Activated naive CD4-positive, alpha-beta T cell treated with anti-CD3 and anti-CD28 coated beads, Interleukin-2, amount 10 ng/mL, durations not matched to agents 7 days and 5 days (primary cell): ENCODE measurements around the gene GNA12.

Experiments used
- CTCF ChIA-PET: fragments of 350-600 bp; sonication (Branson Sonifier 250); formaldehyde crosslinking; loops from one replicate; lab custom pipeline; 2021; ENCODE audit warnings: antibody characterized with exemption; lab: Charles Lee
- DNase-seq: peaks from one replicate; pipeline ENCODE4 v3.0.0-alpha.2; 2020
- H3K27ac Mint-ChIP-seq: one replicate; pipeline ENCODE4 v1.8.0; 2021; ENCODE audit warnings: mild to moderate bottlenecking, moderate library complexity, mixed read lengths
- H3K27me3 Mint-ChIP-seq: one replicate; pipeline ENCODE4 v1.8.0; 2021; ENCODE audit warnings: mild to moderate bottlenecking, mixed read lengths
- H3K36me3 Mint-ChIP-seq: one replicate; pipeline ENCODE4 v1.8.0; 2021; ENCODE audit warnings: mixed read lengths
- H3K4me1 Mint-ChIP-seq: one replicate; pipeline ENCODE4 v1.8.0; 2021; ENCODE audit warnings: mixed read lengths
- H3K4me3 Mint-ChIP-seq: one replicate; pipeline ENCODE4 v1.8.0; 2021; ENCODE audit warnings: mild to moderate bottlenecking, moderate library complexity, mixed read lengths
- H3K9me3 Mint-ChIP-seq: one replicate; pipeline ENCODE4 v1.8.0; 2021; ENCODE audit warnings: mixed read lengths

The GNA12 gene

DNA sequence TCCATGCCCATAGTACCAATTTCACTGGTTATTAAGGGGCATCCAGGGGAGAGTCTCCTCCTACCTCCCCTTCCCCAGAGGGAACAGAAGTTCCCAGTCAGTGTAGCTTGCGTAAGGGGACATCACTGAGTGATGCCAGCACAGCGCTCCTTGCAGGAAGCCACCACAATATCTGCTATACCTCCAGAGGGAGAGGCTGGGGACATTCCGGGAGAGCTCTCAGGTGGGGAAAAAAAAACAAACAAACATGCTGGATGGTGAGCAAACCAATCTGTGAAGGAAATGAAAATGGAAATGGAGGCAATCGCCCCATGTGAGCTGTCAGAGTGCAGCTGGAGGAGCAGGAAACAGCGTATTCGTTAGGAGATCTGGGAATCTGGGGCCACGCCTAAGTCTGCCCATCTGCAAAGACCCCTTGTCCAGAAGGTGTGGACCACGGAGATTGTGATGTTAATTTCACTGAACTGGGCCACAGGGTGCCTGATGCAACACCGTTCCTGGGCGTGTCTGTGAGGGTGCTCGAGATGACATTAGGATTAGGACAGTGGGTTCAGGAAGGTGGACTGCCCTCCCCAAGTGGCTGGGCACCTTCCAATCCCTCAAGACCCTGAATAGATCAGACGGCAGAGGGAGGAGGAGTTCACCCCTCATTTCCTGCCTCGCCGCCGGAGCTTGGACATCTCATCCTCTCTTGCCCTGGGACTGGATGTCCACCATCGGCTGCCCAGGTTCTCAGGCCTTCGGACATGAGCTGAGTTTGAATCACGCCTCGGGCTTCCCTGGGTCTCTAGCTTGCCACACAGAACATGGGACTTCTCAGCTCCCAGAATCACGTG, 30.5 kb downstream of the GNA12 start:
- DNase-seq = no peak
- Mint-ChIP-seq H3K36me3 (no peaks in the 10 kb centered on the region), H3K4me3 (no peak overlapping the region), H3K9me3 (no peaks in the 10 kb centered on the region), H3K27ac (no peak overlapping the region), H3K4me1 (no peaks in the 10 kb centered on the region), H3K27me3 (no peaks in the 10 kb centered on the region)
- CTCF ChIA-PET = no interaction called here

DNA sequence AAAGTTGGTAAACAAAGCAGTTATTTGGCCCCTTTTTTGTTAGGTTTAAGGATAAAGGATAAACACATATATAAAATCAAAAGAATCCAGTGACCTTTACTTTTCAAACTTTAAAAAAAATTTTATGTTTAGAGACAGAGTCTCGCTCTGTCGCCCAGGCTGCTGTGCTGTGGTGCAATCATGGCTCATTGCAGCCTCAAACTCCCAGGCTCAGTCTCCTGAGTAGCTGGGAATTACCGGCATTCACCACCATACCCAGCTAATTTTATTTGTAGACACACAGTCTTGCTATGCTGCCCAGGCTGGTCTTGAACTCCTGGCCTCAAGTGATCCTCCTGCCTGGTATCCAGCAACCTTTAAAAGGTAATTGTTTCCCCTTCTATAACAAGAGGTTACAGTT, 31.3 kb downstream of the GNA12 start:
- no peak overlapping the region for H3K27ac Mint-ChIP-seq
- no peaks in the 10 kb centered on the region for H3K36me3 Mint-ChIP-seq
- DNase-seq = no peak
- H3K4me3 Mint-ChIP-seq = no peak overlapping the region
- H3K27me3 Mint-ChIP-seq = no peaks in the 10 kb centered on the region
- no peaks in the 10 kb centered on the region for H3K9me3 Mint-ChIP-seq
- no peaks in the 10 kb centered on the region for H3K4me1 Mint-ChIP-seq
- CTCF ChIA-PET = no interaction called here

DNA sequence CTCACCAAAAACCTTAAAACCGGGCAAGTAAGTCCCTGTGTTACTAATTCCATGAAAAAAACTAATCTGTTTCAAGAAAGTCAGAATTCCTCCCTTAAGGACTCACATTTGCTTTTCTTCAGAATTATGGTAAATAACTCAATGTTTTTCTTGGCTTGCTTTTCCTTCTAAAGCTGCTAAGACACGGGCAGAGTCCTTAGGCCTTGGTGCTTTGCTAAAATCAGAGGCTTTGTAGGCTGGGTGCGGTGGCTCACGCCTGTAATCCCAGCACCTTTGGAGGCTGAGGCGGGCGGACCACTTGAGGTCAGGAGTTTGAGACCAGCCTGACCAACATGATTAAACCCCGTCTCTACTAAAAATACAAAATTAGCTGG, 32.0 kb downstream of the GNA12 start:
- Mint-ChIP-seq H3K36me3 (no peaks in the 10 kb centered on the region), H3K4me1 (no peaks in the 10 kb centered on the region), H3K27me3 (no peaks in the 10 kb centered on the region), H3K9me3 (no peaks in the 10 kb centered on the region), H3K4me3 (no peak overlapping the region), H3K27ac (no peak overlapping the region)
- CTCF ChIA-PET = interaction anchor here (0.9 kb wide), 1 partner anchor 102 kb away, joined by 3 read pairs; no protein-coding TSS in a partner anchor
- DNase-seq = no peak

DNA sequence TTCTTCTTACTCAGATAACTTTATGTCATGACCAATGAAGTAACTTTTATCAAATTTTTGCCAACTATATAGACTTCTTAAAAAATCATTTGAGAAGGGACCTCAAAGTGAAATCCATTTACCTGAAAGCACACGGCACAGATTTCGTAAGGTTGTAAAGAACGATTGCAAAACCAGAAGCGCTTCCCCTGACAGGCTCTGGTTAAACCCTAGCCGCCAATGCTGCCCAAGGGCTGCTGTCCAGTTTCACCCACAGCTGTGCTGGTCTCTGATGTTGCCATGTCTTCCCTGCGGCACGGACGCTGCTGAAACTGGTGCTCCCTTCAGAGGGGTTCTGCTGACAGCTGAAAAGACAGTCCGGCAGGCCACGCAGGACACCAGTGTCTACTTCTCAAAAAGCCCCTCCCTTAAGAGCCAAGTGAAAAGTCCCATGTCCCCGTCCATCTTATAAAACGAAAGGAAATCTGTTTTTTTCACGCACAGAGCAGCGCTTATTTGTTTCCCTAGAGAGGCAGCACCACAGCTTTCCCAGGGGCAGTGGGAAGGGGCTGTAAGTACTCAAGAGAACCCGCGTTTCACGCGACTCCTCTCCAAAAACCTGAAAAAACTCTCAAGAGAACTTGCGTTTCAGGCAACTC, 32.5 kb downstream of the GNA12 start:
- no peaks in the 10 kb centered on the region for H3K4me1 Mint-ChIP-seq
- no peaks in the 10 kb centered on the region for H3K36me3 Mint-ChIP-seq
- DNase-seq = no peak
- H3K27me3 Mint-ChIP-seq = no peaks in the 10 kb centered on the region
- H3K27ac Mint-ChIP-seq = no peak overlapping the region
- CTCF ChIA-PET = interaction anchor here (0.9 kb wide), 1 partner anchor 102 kb away, joined by 3 read pairs; no protein-coding TSS in a partner anchor
- H3K9me3 Mint-ChIP-seq = no peaks in the 10 kb centered on the region
- H3K4me3 Mint-ChIP-seq = no peak overlapping the region

DNA sequence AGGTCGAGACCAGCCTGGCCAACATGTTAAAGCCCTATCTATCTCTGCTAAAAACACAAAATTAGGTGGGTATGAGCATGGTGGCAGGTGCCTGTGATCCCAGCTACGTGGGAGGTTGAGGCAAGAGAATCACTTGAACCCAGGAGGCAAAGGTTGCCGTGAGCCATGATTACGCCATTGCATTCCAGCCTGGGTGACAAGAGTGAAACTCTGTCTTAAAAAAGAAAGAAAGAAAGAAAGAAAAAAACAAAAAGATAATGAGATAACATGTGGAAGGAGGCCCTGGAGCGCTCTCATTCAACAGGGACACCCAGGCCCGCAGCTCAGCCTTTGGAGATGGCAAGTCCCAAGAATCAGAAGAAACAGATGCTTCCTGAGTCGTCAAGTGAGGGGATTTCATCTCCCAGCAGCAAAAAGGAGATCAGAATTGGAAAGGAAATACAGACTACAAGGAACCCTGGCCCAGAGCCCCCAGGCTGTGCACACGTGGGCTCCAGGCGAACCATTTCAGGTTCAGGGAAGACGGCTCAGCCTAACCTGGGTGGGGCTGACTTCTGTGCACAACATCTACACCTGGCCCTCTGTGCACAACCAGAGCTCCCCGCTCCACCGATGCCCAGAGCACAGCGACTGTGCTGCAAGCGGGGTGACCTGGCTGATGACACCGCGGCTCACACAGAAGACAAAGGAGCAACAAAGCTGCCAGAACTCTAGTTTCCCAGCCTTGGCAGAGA, 33.3 kb downstream of the GNA12 start:
- CTCF ChIA-PET = no interaction called here
- Mint-ChIP-seq H3K27ac (no peak overlapping the region), H3K9me3 (no peaks in the 10 kb centered on the region)

DNA sequence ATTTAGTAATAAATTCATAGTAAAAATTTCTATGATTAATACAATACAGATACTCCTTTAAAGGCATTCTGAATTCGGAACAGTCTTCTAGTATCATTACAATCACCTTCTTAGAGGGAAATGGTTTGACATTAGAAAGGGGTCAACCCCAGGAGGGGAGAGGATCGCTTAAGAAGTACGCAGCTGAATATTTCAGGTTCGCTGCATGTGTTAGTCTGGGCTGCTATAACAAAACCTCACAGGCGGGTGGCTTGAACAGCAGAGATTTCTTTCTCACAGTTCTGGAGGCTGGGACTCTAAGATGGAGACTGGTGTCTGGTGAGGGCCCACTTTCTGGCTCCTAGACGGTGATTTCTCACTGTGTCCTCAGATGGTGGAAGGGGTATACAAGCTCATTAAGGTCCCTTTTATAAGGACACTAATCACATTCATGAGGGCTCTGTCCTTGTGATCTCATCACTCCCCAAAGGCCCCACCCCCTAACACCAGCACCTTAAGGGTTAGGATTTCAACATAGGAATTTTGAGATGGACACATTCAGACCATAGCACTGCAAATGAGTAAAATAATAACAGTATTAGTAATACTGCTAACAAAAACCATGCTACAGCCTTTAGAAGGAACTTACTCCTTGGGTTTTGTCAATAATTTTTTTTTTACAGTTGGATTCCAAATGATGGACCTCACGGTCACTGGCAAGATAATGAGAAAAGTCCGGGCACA, 34.0 kb downstream of the GNA12 start:
- DNase-seq = no peak
- Mint-ChIP-seq H3K27ac (no peak overlapping the region), H3K4me3 (no peak overlapping the region), H3K9me3 (no peaks in the 10 kb centered on the region), H3K4me1 (no peaks in the 10 kb centered on the region), H3K36me3 (no peaks in the 10 kb centered on the region), H3K27me3 (no peaks in the 10 kb centered on the region)
- CTCF ChIA-PET = interaction anchor here (0.7 kb wide), 1 partner anchor 12 kb away, joined by 3 read pairs; no protein-coding TSS in a partner anchor

More for the DNA sequence above, 33.3 kb downstream of the GNA12 start:
- Mint-ChIP-seq H3K4me1 (no peaks in the 10 kb centered on the region), H3K36me3 (no peaks in the 10 kb centered on the region), H3K27me3 (no peaks in the 10 kb centered on the region), H3K4me3 (no peak overlapping the region)
- no peak for DNase-seq

DNA sequence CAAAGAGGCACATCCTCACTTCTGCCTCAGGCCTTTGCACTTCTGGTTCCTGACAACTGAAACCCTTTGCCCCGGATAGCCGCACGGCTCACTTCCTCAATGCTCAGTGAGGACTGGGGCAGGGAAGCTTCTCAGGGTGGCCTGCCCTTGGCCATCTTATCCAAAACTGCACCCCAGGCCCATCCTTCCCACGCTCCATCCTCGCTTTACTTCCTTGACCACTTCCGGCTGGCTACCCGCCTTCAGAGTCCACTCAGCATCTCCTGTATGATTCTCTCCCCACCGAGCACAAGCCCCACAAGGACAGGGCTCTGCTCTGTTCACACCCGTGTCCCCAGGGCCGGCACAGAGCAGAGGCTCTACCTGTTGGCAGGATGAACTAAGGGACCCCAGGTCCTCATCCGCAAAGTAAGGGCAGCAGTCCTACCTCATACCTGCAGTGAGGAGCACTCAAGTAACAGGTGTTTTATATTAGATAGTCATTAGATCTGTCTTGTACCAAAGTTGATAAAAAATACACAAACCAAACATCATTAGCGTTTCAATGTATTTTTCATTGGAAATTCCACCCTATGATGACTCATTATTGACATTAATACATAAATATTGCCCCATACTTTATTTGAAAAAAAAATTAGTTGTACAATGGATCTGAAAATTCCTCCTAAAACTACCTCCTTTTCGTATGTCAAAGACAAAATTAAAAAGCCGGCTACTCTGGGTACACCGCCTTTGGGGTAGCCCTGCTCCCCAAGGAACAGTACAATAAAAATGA, 35.0 kb downstream of the GNA12 start:
- Mint-ChIP-seq H3K4me1 (no peaks in the 10 kb centered on the region), H3K27me3 (no peaks in the 10 kb centered on the region), H3K36me3 (no peaks in the 10 kb centered on the region), H3K27ac (no peak overlapping the region), H3K4me3 (no peak overlapping the region), H3K9me3 (no peaks in the 10 kb centered on the region)
- no peak for DNase-seq
- CTCF ChIA-PET = interaction anchor here (0.7 kb wide), 1 partner anchor 13 kb away, joined by 3 read pairs; no protein-coding TSS in a partner anchor

DNA sequence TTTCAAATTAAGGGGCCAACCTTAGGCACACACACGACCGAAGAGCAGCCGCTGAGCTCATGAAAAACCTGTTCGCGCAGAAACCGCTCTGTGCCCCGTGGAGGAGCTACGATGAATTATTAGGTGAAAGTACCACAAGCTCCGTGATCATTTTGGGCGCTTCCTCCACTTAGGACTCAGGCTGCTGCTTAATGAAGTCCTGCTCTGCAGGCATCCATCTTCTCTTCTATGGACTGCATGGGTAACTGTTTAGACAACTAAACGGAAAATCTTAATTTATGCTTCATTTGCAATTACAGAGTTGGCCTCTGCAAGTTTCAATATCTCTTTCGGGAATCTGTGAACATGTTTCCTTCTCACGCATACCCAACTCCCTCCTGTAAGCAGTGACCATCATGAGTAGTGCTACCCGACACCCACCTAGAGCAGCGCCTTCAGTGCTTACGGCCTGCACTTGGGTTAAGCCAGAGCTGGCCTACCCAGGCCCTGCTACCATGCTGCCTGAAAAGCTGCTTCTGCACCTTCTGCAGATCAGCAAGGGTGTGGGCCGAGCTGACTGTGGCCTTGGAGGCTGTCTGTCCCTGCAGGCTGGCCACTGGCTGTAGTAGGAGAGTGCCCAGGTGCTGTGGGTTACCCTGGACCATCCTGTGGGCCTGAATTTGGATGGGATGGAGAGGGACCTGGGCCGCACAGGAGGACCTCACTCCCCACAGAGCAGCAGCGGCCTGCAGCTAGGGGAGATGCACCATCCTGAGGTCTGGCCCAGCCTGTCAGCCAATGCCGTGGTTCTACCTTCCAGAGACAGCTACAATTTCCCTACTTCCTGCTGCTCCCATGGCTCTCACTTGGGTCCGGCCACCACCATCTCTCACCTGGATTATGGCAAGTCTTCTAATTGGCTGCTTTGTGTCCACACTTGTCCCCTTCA, 36.0 kb downstream of the GNA12 start:
- CTCF ChIA-PET = no interaction called here
- Mint-ChIP-seq H3K27ac (no peak overlapping the region), H3K4me3 (no peak overlapping the region), H3K9me3 (no peaks in the 10 kb centered on the region), H3K36me3 (peaks cover 1% of the 10 kb centered on the region), H3K27me3 (no peaks in the 10 kb centered on the region), H3K4me1 (no peaks in the 10 kb centered on the region)
- DNase-seq = no peak

DNA sequence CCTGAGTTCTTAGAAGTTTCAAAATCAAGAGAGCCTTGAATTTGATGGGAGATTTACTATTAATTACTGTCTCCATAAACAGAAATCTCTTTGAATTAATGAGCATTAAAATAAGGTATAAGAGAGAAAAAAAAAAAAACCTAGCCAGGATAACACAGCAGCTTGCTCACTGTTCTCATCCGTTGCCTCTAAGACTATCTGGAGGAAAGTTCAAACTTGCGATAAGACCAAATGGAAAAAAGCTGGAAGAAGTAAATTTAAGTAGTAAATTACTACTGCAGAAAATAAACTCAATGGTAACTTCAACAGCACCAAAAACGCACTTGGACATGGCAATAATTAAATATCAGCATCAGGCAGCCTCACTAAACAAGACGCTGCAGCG, 36.7 kb downstream of the GNA12 start:
- peaks cover 2% of the 10 kb centered on the region for H3K36me3 Mint-ChIP-seq
- H3K27ac Mint-ChIP-seq = no peak overlapping the region
- H3K4me3 Mint-ChIP-seq = no peak overlapping the region
- no peaks in the 10 kb centered on the region for H3K27me3 Mint-ChIP-seq
- CTCF ChIA-PET = no interaction called here
- no peak for DNase-seq
- no peaks in the 10 kb centered on the region for H3K4me1 Mint-ChIP-seq
- no peaks in the 10 kb centered on the region for H3K9me3 Mint-ChIP-seq

DNA sequence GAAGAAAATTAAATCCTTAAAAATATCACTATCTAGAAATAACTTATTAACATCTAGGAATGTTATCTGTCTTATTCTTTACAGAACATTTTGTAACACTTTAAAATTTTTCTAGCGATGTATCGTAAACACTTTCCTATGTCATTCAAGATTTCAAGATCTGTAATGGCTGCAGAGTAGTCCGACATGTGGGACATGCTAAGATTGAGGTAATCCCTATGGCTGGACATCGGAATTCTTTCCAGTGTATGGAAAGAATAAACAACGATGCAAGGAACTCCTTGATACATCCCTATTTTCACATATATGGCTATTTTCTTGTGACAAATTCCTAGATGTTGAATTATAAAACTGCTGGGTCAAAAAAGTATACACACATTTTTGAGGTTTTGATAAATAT, 37.5 kb downstream of the GNA12 start:
- Mint-ChIP-seq H3K27ac (no peak overlapping the region), H3K4me1 (peaks cover 5% of the 10 kb centered on the region), H3K4me3 (no peak overlapping the region), H3K36me3 (peaks cover 2% of the 10 kb centered on the region), H3K9me3 (no peaks in the 10 kb centered on the region), H3K27me3 (no peaks in the 10 kb centered on the region)
- CTCF ChIA-PET = no interaction called here
- DNase-seq = no peak

DNA sequence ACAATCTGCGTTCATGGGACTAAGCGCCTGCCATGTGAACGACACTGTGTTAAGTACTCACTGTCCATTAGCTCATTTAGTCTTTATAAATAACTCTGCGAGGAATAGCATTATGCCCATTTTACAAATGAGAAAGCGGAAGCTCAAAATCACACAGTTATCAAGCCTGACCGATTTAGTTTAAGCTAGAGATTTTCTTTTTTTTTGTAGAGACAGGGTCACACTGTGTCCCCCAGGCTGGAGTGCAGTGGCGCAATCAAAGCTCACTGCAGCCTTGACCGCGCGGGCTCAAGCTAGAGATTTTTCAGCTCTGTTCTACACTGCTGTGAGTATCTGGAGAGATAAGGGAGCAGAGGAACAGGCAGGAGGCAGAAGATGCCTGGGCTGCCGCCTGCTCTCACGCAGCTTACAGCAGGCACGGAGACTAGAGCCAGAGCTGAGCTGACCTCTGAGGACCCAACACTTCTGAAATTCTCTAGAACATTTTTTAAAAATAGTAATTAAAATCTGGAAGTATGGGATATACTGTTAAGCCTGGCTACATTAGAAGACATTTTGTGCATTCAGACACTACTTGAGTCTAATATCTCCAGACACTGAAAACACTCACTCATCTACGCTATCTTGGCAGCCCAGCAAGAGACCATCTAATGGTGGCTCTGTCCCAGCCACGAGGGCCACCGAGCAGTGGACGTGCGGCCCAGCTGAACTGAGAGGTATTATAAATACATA, 38.7 kb downstream of the GNA12 start:
- DNase-seq = no peak
- Mint-ChIP-seq H3K4me3 (no peak overlapping the region), H3K36me3 (peaks cover 2% of the 10 kb centered on the region), H3K4me1 (peaks cover 14% of the 10 kb centered on the region), H3K9me3 (no peaks in the 10 kb centered on the region), H3K27ac (no peak overlapping the region), H3K27me3 (peaks cover 4% of the 10 kb centered on the region)
- CTCF ChIA-PET = interaction anchor here (1.2 to 1.5 kb wide), 2 partner anchors 10 to 43 kb away, joined by 3 read pairs; no protein-coding TSS in a partner anchor

DNA sequence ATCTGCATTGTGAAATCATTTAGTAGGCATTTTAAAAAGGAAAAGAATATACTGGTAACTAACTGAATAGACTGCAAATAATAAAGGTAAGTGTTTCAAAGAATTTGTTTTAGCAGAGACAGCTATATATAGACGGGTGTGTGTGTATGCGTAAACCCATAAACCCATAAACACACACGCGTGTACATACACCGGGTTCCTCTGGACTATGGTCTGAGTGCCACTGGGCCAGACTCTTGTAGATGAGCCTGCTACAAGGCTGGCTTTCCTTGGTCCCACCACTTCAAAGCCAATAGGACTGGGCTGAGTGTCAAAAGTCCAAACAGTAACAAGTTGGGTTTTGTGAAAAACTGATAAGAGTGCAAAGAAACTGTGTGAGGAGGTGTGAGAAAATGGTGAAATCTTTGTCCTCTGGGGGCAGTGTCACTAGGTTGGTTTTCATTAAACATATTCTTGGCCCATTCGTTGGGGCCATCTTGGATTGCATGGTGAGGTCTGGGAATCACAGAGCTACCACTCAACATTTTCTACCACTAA, 39.8 kb downstream of the GNA12 start:
- peaks cover 7% of the 10 kb centered on the region for H3K27me3 Mint-ChIP-seq
- H3K4me3 Mint-ChIP-seq = no peak overlapping the region
- H3K36me3 Mint-ChIP-seq = peaks cover 2% of the 10 kb centered on the region
- peaks cover 17% of the 10 kb centered on the region for H3K4me1 Mint-ChIP-seq
- no peak overlapping the region for H3K27ac Mint-ChIP-seq
- no peak for DNase-seq
- CTCF ChIA-PET = interaction anchor here (1.2 to 1.5 kb wide), 2 partner anchors 9 to 44 kb away, joined by 3 read pairs; no protein-coding TSS in a partner anchor
- no peaks in the 10 kb centered on the region for H3K9me3 Mint-ChIP-seq
